GM23338 (cell line): ENCODE data around the gene RBM33. TPM values are rescaled to one million over a fixed set of nuclear protein-coding genes. Genes with fewer than 3 reads are reported as not detected.

Source experiments
- ATAC-seq: fragments of 200-7000 bp; cut with Tn5 transposase; 3 replicates; pipeline ENCODE4 v1.9.1; 2020
- DNase-seq: peaks from one replicate; pipeline ENCODE4 v3.0.0-alpha.2; 2015; ENCODE audit warnings: low spot score
- H2AFZ ChIP-seq: fragments of 200-600 bp; sonication (generic); 2 replicates; pipeline ENCODE4 v1.8.0; 2016; ENCODE audit warnings: antibody characterized with exemption, mild to moderate bottlenecking, moderate library complexity
- H3F3A ChIP-seq: fragments of 200-600 bp; sonication (generic); replicated peaks from 2 replicates; pipeline ENCODE4 v1.8.0; 2017; ENCODE audit warnings: antibody characterized with exemption, mixed run types, low read depth
- H3K27ac ChIP-seq: fragments of 200-600 bp; sonication (generic); 2 replicates; pipeline ENCODE4 v1.6.1; 2016; ENCODE audit warnings: low read depth
- H3K27me3 ChIP-seq: fragments of 200-600 bp; sonication (generic); 2 replicates; pipeline ENCODE4 v1.8.0; 2016; ENCODE audit warnings: mild to moderate bottlenecking, mixed run types, moderate library complexity; ENCODE audit not compliant: insufficient read depth
- H3K36me3 ChIP-seq: fragments of 200-600 bp; sonication (generic); 2 replicates; pipeline ENCODE4 v1.8.0; 2016; ENCODE audit warnings: mild to moderate bottlenecking; ENCODE audit not compliant: insufficient read depth
- H3K4me1 ChIP-seq: fragments of 200-600 bp; sonication (generic); 2 replicates; pipeline ENCODE4 v1.8.0; 2016; ENCODE audit warnings: mild to moderate bottlenecking, moderate library complexity; ENCODE audit not compliant: insufficient read depth
- H3K4me2 ChIP-seq: fragments of 200-600 bp; sonication (generic); 2 replicates; pipeline ENCODE4 v1.7.1; 2017; ENCODE audit warnings: mixed run types
- H3K4me3 ChIP-seq: fragments of 200-600 bp; sonication (generic); 2 replicates; pipeline ENCODE4 v1.6.1; 2016; ENCODE audit warnings: mixed run types
- H3K79me2 ChIP-seq: fragments of 200-600 bp; sonication (generic); replicated peaks from 2 replicates; pipeline ENCODE4 v1.8.0; 2017; ENCODE audit warnings: mild to moderate bottlenecking; ENCODE audit not compliant: insufficient read depth
- H3K9me2 ChIP-seq: fragments of 200-600 bp; sonication (generic); 2 replicates; pipeline ENCODE4 v1.8.0; 2017; ENCODE audit not compliant: insufficient read depth
- H4K20me1 ChIP-seq: fragments of 200-600 bp; sonication (generic); replicated peaks from 2 replicates; pipeline ENCODE4 v1.8.0; 2017; ENCODE audit warnings: mild to moderate bottlenecking; ENCODE audit not compliant: insufficient read depth
- H3K27ac Mint-ChIP-seq: 2 replicates; pipeline ENCODE4 v1.8.0; 2020; ENCODE audit warnings: inconsistent platforms, mild to moderate bottlenecking, moderate library complexity, mixed read lengths
- H3K27me3 Mint-ChIP-seq: 3 replicates; pipeline ENCODE4 v1.8.0; 2022; ENCODE audit warnings: low read depth, mild to moderate bottlenecking, moderate library complexity, mixed read lengths, inconsistent platforms; ENCODE audit not compliant: insufficient read depth, poor library complexity
- H3K36me3 Mint-ChIP-seq: 3 replicates; pipeline ENCODE4 v1.8.0; 2021; ENCODE audit warnings: low read depth, mild to moderate bottlenecking, inconsistent platforms, moderate library complexity, mixed read lengths
- H3K4me1 Mint-ChIP-seq: 3 replicates; pipeline ENCODE4 v1.8.0; 2020; ENCODE audit warnings: mild to moderate bottlenecking, inconsistent platforms, mixed read lengths
- H3K4me3 Mint-ChIP-seq: 3 replicates; pipeline ENCODE4 v1.8.0; 2021; ENCODE audit warnings: moderate library complexity, mild to moderate bottlenecking, inconsistent platforms, mixed read lengths
- H3K9me3 Mint-ChIP-seq: 3 replicates; pipeline ENCODE4 v1.8.0; 2020; ENCODE audit warnings: moderate library complexity, mild to moderate bottlenecking, inconsistent platforms, mixed read lengths
- EZH2 ChIP-seq: fragments of 200-600 bp; sonication (generic); IDR thresholded peaks from one replicate; pipeline ENCODE4 v1.8.0; 2017; ENCODE audit warnings: antibody characterized with exemption, mild to moderate bottlenecking, low read depth; ENCODE audit not compliant: unreplicated experiment
- EZH2phosphoT487 ChIP-seq: fragments of 200-600 bp; sonication (generic); IDR thresholded peaks from one replicate; pipeline ENCODE4 v1.8.1; 2018; ENCODE audit warnings: antibody characterized with exemption; ENCODE audit not compliant: unreplicated experiment
- JUNB ChIP-seq: IDR thresholded peaks from one replicate; pipeline ENCODE4 v1.6.1; 2016; ENCODE audit warnings: antibody characterized with exemption; ENCODE audit not compliant: unreplicated experiment
- NANOG ChIP-seq: IDR thresholded peaks from 2 replicates; pipeline ENCODE4 v1.6.1; 2016; ENCODE audit warnings: antibody characterized with exemption, borderline replicate concordance
- POLR2AphosphoS5 ChIP-seq: IDR thresholded peaks from 2 replicates; pipeline ENCODE4 v1.6.1; 2016; ENCODE audit warnings: antibody characterized with exemption, low read depth
- STAT1 ChIP-seq: IDR thresholded peaks from one replicate; pipeline ENCODE4 v1.6.1; 2016; ENCODE audit warnings: antibody characterized with exemption; ENCODE audit not compliant: unreplicated experiment
- ZNF114 ChIP-seq: fragments of 250-450 bp; sonication (Bioruptor Pico); IDR thresholded peaks from 2 replicates; pipeline ENCODE4 v1.5.0; 2020; ENCODE audit warnings: mild to moderate bottlenecking, moderate library complexity
- ZNF462 ChIP-seq: fragments of 250-450 bp; sonication (Bioruptor Pico); IDR thresholded peaks from 2 replicates; pipeline ENCODE4 v1.5.0; 2020; ENCODE audit warnings: mild to moderate bottlenecking, moderate library complexity
- polyA plus RNA-seq: library from polyadenylated mRNA; unstranded; fragments of >200 nt; fragmentation: Nextera tagmentation; extraction: Ambion mirVana; gene quantifications from 2 replicates; pipeline ENCODE4 v1.2.1, GENCODE V29; 2016
- total RNA-seq: library from RNA; depleted of rRNA; stranded (reverse); fragments of >200 nt; shearing (Covaris generic); gene quantifications from 2 replicates; pipeline ENCODE4 v1.2.3, GENCODE V29; 2014
- TF ChIP-seq, protein P1 (sequence below), 2 experiments: fragments of 200-600 bp in 1 of 2; sonication (generic) in 1 of 2; conservative IDR thresholded peaks; 2 replicates each; pipeline versions ENCODE4 v1.5.1 to v1.6.1; 2016 to 2017; ENCODE audit warnings: antibody characterized with exemption in 2 of 2, low read depth in 2 of 2, mild to moderate bottlenecking in 2 of 2, moderate library complexity in 1 of 2

The RBM33 gene
- total and polyA plus RNA-seq, 2 experiments from 2014 or later, result 47.7 to 94.7 TPM

DNA sequence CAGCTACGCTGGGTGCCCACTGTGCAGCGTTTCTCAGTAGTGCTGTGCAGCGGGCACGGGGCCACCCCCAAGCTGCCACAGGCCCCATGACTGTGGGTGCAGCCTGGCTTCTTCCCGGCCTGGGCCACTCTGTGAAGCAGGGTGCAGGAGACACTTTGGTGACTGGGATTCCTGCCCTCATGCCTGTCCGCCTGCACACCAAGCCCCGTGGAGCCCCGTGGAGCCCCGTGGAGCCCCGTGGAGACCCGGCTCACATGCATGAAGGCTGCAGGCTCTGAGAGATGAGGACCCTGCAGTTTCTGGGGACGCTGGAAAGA lies 171.7 kb downstream of the RBM33 start:
- Histone ChIP-seq H3K4me3 (no peak overlapping the region), H2AFZ (no peak overlapping the region), H3K27me3 (peaks cover 42% of the 10 kb centered on the region), H3K27ac (no peak overlapping the region), H3K36me3 (no peaks in the 10 kb centered on the region), H3K9me2 (no peaks in the 10 kb centered on the region), H3K79me2 (no peaks in the 10 kb centered on the region), H4K20me1 (peaks cover 4% of the 10 kb centered on the region; the same call in 1 of the 2 replicates), H3F3A (no peaks in the 10 kb centered on the region), H3K4me2 (no peak overlapping the region), H3K4me1 (peaks cover 7% of the 10 kb centered on the region; the same call in 1 of the 2 replicates)
- Mint-ChIP-seq H3K4me1 (peaks cover 33% of the 10 kb centered on the region), H3K36me3 (no peaks in the 10 kb centered on the region), H3K9me3 (peaks cover 7% of the 10 kb centered on the region), H3K27ac (no peak overlapping the region), H3K27me3 (peaks cover 52% of the 10 kb centered on the region), H3K4me3 (no peak overlapping the region)
- TF ChIP-seq ZNF114 (no peak), STAT1 (no peak), POLR2AphosphoS5 (no peak), EZH2phosphoT487 (no peak), ZNF462 (CRISPR knock-in tag) (no peak), EZH2 (no peak), JUNB (no peak), NANOG (no peak)
- TF ChIP-seq, protein P1, sequence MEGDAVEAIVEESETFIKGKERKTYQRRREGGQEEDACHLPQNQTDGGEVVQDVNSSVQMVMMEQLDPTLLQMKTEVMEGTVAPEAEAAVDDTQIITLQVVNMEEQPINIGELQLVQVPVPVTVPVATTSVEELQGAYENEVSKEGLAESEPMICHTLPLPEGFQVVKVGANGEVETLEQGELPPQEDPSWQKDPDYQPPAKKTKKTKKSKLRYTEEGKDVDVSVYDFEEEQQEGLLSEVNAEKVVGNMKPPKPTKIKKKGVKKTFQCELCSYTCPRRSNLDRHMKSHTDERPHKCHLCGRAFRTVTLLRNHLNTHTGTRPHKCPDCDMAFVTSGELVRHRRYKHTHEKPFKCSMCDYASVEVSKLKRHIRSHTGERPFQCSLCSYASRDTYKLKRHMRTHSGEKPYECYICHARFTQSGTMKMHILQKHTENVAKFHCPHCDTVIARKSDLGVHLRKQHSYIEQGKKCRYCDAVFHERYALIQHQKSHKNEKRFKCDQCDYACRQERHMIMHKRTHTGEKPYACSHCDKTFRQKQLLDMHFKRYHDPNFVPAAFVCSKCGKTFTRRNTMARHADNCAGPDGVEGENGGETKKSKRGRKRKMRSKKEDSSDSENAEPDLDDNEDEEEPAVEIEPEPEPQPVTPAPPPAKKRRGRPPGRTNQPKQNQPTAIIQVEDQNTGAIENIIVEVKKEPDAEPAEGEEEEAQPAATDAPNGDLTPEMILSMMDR (conservative IDR thresholded peaks at IDR 0.05; ENCODE audit: low read depth in 2 of 2), result no peak
- no peak for ATAC-seq
- no peak for DNase-seq
